Immature natural killer cell (primary cell): Measurements from ENCODE around the gene MEG3. TPM values are rescaled to one million over a fixed set of nuclear protein-coding genes. Genes with fewer than 3 reads are reported as not detected.
"Not testable (repeated sequence)": the region's sequence is repeated elsewhere in the genome, so short reads cannot be mapped to it uniquely, and the experiment has no call there.

ENCODE experiments used
- DNase-seq, 3 donors: peaks; one replicate each; pipeline ENCODE4 v3.0.0; 2022; ENCODE audit warnings: mixed read lengths in 1 of 3
- H3K27ac Mint-ChIP-seq, 6 donors: one replicate each; pipeline ENCODE4 v1.8.0; 2020; ENCODE audit warnings: mixed read lengths in 6 of 6, mild to moderate bottlenecking in 5 of 6, inconsistent platforms in 4 of 6, moderate library complexity in 3 of 6
- H3K27me3 Mint-ChIP-seq, 3 donors: one replicate each; pipeline ENCODE4 v1.8.0; 2020 to 2021; ENCODE audit warnings: low read depth in 3 of 3, mild to moderate bottlenecking in 3 of 3, mixed read lengths in 3 of 3, moderate library complexity in 3 of 3, inconsistent platforms in 1 of 3
- H3K36me3 Mint-ChIP-seq, 3 donors: one replicate each; pipeline ENCODE4 v1.8.0; 2020; ENCODE audit warnings: mixed read lengths in 3 of 3, inconsistent platforms in 2 of 3, mild to moderate bottlenecking in 2 of 3
- H3K4me1 Mint-ChIP-seq, 2 donors: one replicate each; pipeline ENCODE4 v1.8.0; 2020; ENCODE audit warnings: inconsistent platforms in 2 of 2, mild to moderate bottlenecking in 2 of 2, mixed read lengths in 2 of 2, moderate library complexity in 1 of 2
- H3K4me3 Mint-ChIP-seq, 5 donors: one replicate each; pipeline ENCODE4 v1.8.0; 2020; ENCODE audit warnings: mild to moderate bottlenecking in 5 of 5, mixed read lengths in 5 of 5, inconsistent platforms in 3 of 5, moderate library complexity in 3 of 5
- H3K9me3 Mint-ChIP-seq, 6 donors: one replicate each; pipeline ENCODE4 v1.8.0; 2020; ENCODE audit warnings: mild to moderate bottlenecking in 6 of 6, mixed read lengths in 6 of 6, inconsistent platforms in 4 of 6, moderate library complexity in 3 of 6
- polyA plus RNA-seq, 3 donors: library from polyadenylated mRNA; unstranded; fragments of 300-500 nt; fragmentation: Illumina TruSeq; gene quantifications; one replicate each; pipeline ENCODE4 v1.2.3, GENCODE V29; 2021

The MEG3 gene
- polyA plus RNA-seq, 3 donors from 2014 or later, result not detected

DNA sequence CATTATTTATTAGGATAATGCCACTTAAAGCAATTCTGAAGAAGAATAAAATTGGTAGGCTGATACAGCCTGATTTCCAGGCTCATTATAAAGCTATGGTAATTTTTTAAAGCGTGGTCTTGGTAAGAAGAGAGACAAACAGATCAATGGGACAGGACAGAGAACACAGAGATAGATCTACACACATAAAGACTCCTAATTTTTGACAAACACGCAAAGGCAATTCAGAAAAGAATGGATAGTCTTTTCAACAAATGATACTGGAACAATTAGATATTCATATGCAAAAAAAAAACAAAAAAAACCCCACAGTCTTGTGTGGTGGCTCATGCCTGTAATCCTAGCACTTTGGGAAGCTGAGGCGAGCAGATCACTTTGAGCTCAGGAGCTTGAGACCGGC is 25.9 kb upstream of the MEG3 start:
- Mint-ChIP-seq H3K4me3 (no peak overlapping the region), H3K27ac (no peak overlapping the region), H3K27me3 (peaks cover 0 to 3% (median 0%) of the 10 kb centered on the region in 3 donors), H3K9me3 (no peaks in the 10 kb centered on the region), H3K4me1 (peaks cover 0 to 2% of the 10 kb centered on the region in 2 donors), H3K36me3 (no peaks in the 10 kb centered on the region)
- DNase-seq, result no peak

- not testable (repeated sequence) for H3K27me3 Mint-ChIP-seq, DNase-seq, H3K36me3 Mint-ChIP-seq, H3K9me3 Mint-ChIP-seq, H3K4me1 Mint-ChIP-seq, H3K27ac Mint-ChIP-seq, H3K4me3 Mint-ChIP-seq
These were observed 24.5 kb upstream of the MEG3 start for GRCh38 chr14:100801433-100801832.

DNA sequence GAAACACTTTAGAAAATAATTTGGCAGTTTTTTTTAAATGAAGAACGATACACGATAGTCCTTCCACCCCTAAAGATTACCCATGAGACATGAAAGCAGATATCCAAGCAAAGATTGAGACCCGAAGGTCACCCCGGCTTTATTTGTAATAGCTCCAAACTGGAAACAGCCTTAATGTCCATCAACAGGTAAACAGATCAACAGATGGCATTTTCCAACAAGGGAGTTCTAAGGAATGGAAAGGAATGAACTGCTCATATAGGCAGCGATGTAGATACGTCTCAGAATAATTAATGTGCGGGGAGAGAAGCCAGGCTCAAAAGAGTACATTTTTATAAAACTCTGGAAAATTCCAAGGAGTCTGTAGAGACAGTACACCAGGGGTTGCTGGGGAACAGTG is 23.7 kb upstream of the MEG3 start:
- DNase-seq, result no peak
- H3K27me3 Mint-ChIP-seq, result peaks cover 0 to 3% (median 0%) of the 10 kb centered on the region in 3 donors
- no peak overlapping the region for H3K4me3 Mint-ChIP-seq
- no peaks in the 10 kb centered on the region for H3K9me3 Mint-ChIP-seq
- H3K36me3 Mint-ChIP-seq, result no peaks in the 10 kb centered on the region
- no peak overlapping the region for H3K27ac Mint-ChIP-seq
- peaks cover 0 to 2% of the 10 kb centered on the region in 2 donors for H3K4me1 Mint-ChIP-seq

DNA sequence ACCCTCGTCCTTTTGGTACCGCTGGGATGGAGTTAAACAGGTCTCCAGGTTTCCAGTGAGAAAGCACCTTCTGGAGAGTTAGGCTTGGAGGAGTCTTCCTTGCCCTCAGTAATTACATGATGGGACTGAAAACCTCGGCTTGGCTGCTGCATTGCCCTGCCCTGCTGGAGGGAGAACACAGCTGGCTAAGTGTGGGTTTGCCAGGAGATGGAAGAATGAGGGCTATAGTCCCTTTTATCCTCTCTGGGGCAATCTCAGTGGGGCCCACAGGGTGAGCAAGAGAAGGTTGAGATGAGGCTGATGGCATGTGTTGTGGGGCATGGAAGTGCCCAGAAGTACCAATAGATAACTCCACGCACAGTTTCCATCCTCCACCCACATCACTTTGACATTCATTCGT is 23.2 kb upstream of the MEG3 start:
- Mint-ChIP-seq H3K36me3 (no peaks in the 10 kb centered on the region), H3K4me3 (no peak overlapping the region), H3K9me3 (no peaks in the 10 kb centered on the region), H3K4me1 (peaks cover 0 to 2% of the 10 kb centered on the region in 2 donors), H3K27ac (no peak overlapping the region), H3K27me3 (peaks cover 0 to 3% (median 0%) of the 10 kb centered on the region in 3 donors)
- DNase-seq, result no peak

GRCh38 chr14:100803226-100803625 is 22.7 kb upstream of the MEG3 start:
- no peak for DNase-seq
- Mint-ChIP-seq H3K27me3 (peaks cover 0 to 3% (median 0%) of the 10 kb centered on the region in 3 donors), H3K4me1 (peaks cover 0 to 2% of the 10 kb centered on the region in 2 donors), H3K9me3 (peaks cover 0 to 1% (median 0%) of the 10 kb centered on the region in 6 donors), H3K4me3 (no peak overlapping the region), H3K36me3 (no peaks in the 10 kb centered on the region), H3K27ac (no peak overlapping the region)

DNA sequence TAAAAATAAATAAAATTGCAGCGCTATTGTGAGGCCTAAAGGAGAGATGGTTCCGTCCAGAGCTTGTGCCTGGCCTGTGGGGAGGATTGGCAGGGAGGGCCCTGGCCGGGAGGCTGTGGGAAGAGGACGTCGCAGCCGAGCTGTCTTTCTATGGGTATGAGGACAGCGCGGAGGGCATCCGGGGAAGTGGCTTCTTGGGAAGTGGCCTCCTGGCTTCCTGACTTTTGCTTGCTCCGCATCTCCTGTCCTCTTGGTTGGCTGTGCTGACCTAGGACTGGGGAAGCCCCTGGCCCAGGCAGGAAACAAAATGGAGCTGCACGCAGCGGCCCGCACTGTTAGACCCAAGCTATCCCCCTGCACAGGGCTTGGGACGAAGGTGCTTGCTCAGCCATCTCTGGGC is 22.2 kb upstream of the MEG3 start:
- Mint-ChIP-seq H3K27ac (no peak overlapping the region), H3K27me3 (peaks cover 0 to 3% (median 0%) of the 10 kb centered on the region in 3 donors), H3K36me3 (no peaks in the 10 kb centered on the region), H3K9me3 (peaks cover 0 to 6% (median 0%) of the 10 kb centered on the region in 6 donors), H3K4me1 (peaks cover 0 to 2% of the 10 kb centered on the region in 2 donors), H3K4me3 (no peak overlapping the region)
- no peak for DNase-seq

DNA sequence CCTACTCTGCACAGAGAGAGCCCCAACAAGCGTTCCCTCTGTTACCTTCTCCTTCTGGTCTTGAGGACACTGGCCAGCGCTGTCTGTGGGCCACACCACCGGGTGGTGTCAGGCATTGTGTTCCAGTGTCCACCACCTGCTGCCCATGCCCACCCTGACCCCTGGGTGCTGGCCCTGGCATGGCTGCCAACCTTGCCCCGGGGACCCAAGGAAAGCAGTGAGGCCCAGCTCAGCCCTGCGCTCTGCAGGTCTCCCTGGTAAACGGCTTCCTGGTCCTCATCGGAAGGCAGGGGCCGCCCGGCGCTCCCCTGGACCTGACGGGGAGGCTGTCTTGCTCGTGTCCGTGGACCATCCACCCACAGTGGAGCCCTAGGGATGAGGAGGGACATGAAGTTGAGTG is 21.8 kb upstream of the MEG3 start:
- Mint-ChIP-seq H3K9me3 (peaks cover 0 to 8% (median 1%) of the 10 kb centered on the region in 6 donors), H3K27ac (no peak overlapping the region), H3K4me1 (peaks cover 0 to 2% of the 10 kb centered on the region in 2 donors), H3K4me3 (no peak overlapping the region), H3K27me3 (peaks cover 0 to 3% (median 1%) of the 10 kb centered on the region in 3 donors), H3K36me3 (no peaks in the 10 kb centered on the region)
- DNase-seq, result no peak

DNA sequence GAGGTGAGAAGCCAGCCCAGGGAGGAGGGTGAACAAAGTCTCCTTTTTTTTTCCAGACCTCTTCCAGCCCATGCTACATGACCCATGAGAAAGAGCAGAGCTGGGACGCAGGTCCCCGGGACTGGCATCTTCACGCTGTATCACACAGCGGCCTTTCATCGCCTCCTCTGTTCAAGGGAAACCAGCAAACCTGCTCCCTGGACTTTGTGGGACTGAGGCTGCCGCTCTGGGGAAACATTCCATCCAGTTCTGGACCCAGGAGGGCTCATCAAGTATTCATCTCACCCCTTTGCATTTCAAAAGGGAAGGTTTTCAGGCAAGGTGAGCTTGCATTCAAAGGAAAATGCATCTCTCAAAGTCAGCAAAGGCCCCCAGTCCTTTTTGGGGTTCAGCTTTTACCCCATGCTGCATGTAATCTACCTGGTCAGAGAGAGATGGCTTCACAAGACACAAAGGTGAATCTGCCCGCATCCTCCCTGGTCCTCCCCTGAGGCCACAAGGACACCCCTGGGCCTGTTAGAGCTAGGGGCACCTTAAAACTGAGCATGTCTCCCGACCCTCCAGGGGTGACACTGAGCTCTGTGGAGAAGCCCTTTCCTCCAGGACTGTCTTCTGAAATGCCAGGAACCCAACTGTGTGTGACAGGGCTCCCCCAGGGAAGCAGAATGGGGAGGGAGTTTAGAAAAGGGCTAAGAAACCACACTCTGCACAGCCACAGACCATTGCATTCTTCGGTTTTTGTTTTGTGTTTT is 21.2 kb upstream of the MEG3 start:
- Mint-ChIP-seq H3K27me3 (peaks cover 0 to 3% (median 2%) of the 10 kb centered on the region in 3 donors), H3K36me3 (no peaks in the 10 kb centered on the region), H3K9me3 (peaks cover 0 to 13% (median 4%) of the 10 kb centered on the region in 6 donors), H3K27ac (no peak overlapping the region), H3K4me1 (peaks cover 0 to 2% of the 10 kb centered on the region in 2 donors), H3K4me3 (no peak overlapping the region)
- DNase-seq, result no peak

- H3K9me3 Mint-ChIP-seq, result peaks cover 0 to 13% (median 4%) of the 10 kb centered on the region in 6 donors
- no peak overlapping the region for H3K27ac Mint-ChIP-seq
- peaks cover 0 to 6% (median 2%) of the 10 kb centered on the region in 3 donors for H3K27me3 Mint-ChIP-seq
- no peak overlapping the region for H3K4me3 Mint-ChIP-seq
- no peak for DNase-seq
- no peaks in the 10 kb centered on the region for H3K4me1 Mint-ChIP-seq
- H3K36me3 Mint-ChIP-seq, result no peaks in the 10 kb centered on the region
These were observed 19.5 kb upstream of the MEG3 start for GRCh38 chr14:100806386-100806785.

GRCh38 chr14:100807496-100807895 is 18.4 kb upstream of the MEG3 start:
- H3K4me1 Mint-ChIP-seq, result no peaks in the 10 kb centered on the region

GRCh38 chr14:100807979-100808734 is 17.8 kb upstream of the MEG3 start:
- Mint-ChIP-seq H3K27ac (no peak overlapping the region), H3K36me3 (no peaks in the 10 kb centered on the region), H3K27me3 (peaks cover 0 to 5% (median 3%) of the 10 kb centered on the region in 3 donors), H3K4me3 (no peak overlapping the region), H3K9me3 (peaks cover 0 to 13% (median 4%) of the 10 kb centered on the region in 6 donors), H3K4me1 (no peaks in the 10 kb centered on the region)
- DNase-seq, result no peak

More at GRCh38 chr14:100807496-100807895, 18.4 kb upstream of the MEG3 start:
- Mint-ChIP-seq H3K9me3 (peaks cover 0 to 13% (median 4%) of the 10 kb centered on the region in 6 donors), H3K27ac (no peak overlapping the region), H3K27me3 (peaks cover 0 to 5% (median 3%) of the 10 kb centered on the region in 3 donors), H3K4me3 (no peak overlapping the region), H3K36me3 (no peaks in the 10 kb centered on the region)
- no peak for DNase-seq

DNA sequence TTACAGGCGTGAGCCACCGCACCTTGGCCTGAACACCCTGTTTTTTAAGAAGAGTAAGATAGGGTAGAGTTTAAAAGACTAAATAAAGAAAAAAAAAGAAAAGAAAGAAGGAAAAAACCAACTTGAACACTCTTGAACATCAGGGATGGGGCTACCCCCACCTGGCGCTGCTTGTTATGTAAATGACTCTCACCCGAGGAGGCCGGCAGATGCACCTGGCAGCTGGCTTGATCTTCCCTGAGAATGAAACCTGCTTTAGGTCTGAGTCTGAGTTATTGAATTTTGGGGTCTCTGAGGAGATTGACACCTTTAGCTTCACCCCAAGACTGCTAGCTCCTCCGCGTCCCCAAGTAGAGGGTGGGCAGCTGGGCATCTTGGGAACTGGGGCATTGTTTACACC is 15.5 kb upstream of the MEG3 start:
- no peak overlapping the region for H3K27ac Mint-ChIP-seq
- no peaks in the 10 kb centered on the region for H3K36me3 Mint-ChIP-seq
- no peaks in the 10 kb centered on the region for H3K4me1 Mint-ChIP-seq
- no peak for DNase-seq
- H3K27me3 Mint-ChIP-seq, result peaks cover 0 to 6% (median 3%) of the 10 kb centered on the region in 3 donors
- peaks cover 0 to 13% (median 4%) of the 10 kb centered on the region in 6 donors for H3K9me3 Mint-ChIP-seq
- no peak overlapping the region for H3K4me3 Mint-ChIP-seq

- Mint-ChIP-seq H3K4me3 (no peak overlapping the region), H3K4me1 (no peaks in the 10 kb centered on the region), H3K27me3 (peaks cover 0 to 7% (median 3%) of the 10 kb centered on the region in 3 donors), H3K36me3 (no peaks in the 10 kb centered on the region), H3K27ac (no peak overlapping the region), H3K9me3 (peaks cover 0 to 13% (median 4%) of the 10 kb centered on the region in 6 donors)
- no peak for DNase-seq
These were observed 15.0 kb upstream of the MEG3 start for GRCh38 chr14:100810861-100811461.

DNA sequence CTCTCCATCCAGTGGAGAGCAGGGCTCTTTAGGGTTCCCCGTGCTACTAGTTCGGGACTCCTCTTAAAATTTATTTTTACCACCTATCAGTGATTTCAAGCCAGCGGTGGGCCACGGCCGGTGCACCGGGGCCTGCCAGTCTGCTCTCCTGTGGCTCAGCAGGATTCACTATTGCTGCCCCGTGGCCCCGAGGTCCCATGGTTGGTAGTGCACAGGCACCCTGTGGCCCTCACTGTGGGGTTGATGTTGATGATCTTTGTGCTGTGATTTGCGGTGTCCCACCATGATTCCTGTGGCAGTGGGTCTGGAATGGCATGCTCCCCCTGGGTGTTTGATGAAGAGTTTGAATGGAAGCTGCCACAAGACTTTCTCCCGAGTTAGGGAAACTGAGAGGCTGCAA is 12.6 kb upstream of the MEG3 start:
- H3K27ac Mint-ChIP-seq, result no peak overlapping the region
- no peak for DNase-seq
- H3K9me3 Mint-ChIP-seq, result peaks cover 0 to 11% (median 4%) of the 10 kb centered on the region in 6 donors
- H3K36me3 Mint-ChIP-seq, result no peaks in the 10 kb centered on the region
- H3K4me1 Mint-ChIP-seq, result no peaks in the 10 kb centered on the region
- peaks cover 0 to 9% (median 3%) of the 10 kb centered on the region in 3 donors for H3K27me3 Mint-ChIP-seq
- H3K4me3 Mint-ChIP-seq, result no peak overlapping the region
